Uterus (tissue), 4 donors: ENCODE measurements around the gene PHF11. TPM values are rescaled to one million over a fixed set of nuclear protein-coding genes. Genes with fewer than 3 reads are reported as not detected.

Experiments
- DNase-seq, 2 donors: peaks; one replicate each; pipeline ENCODE4 v3.0.0-alpha.2; 2019 to 2020
- H3K27ac ChIP-seq, 2 donors: fragments of 200-600 bp; sonication (generic); 1 replicate in 1 of 2; 2 replicates in 1 of 2; pipeline ENCODE4 v1.5.1; 2016 to 2018
- H3K27me3 ChIP-seq, 2 donors: fragments of 200-600 bp; sonication (generic); one replicate each; pipeline ENCODE4 v1.5.1; 2018 to 2019; ENCODE audit warnings: control low read depth in 1 of 2
- H3K36me3 ChIP-seq, 2 donors: fragments of 200-600 bp; sonication (generic); one replicate each; pipeline ENCODE4 v1.5.1; 2019; ENCODE audit warnings: control low read depth in 1 of 2
- H3K4me1 ChIP-seq, 2 donors: fragments of 200-600 bp; sonication (generic); one replicate each; pipeline ENCODE4 v1.5.1; 2018 to 2019; ENCODE audit warnings: control low read depth in 1 of 2
- H3K4me3 ChIP-seq, 2 donors: fragments of 200-600 bp; sonication (generic); 1 replicate in 1 of 2; 2 replicates in 1 of 2; pipeline ENCODE4 v1.5.1; 2018 to 2019; ENCODE audit warnings: mild to moderate bottlenecking in 1 of 2
- H3K9me3 ChIP-seq, 2 donors: fragments of 200-600 bp; sonication (generic); one replicate each; pipeline ENCODE4 v1.5.1; 2019; ENCODE audit warnings: control low read depth in 1 of 2
- CTCF ChIP-seq, 4 experiments: fragments of 200-600 bp in 2 of 4; fragments of 450-650 bp in 2 of 4; sonication (generic) in 2 of 4; IDR thresholded peaks; one replicate each; pipeline ENCODE4 v1.5.1; 2016 to 2019; ENCODE audit warnings: antibody characterized with exemption in 4 of 4, mild to moderate bottlenecking in 2 of 4, moderate library complexity in 1 of 4
- POLR2A ChIP-seq, 2 donors: fragments of 450-650 bp; IDR thresholded peaks; one replicate each; pipeline ENCODE4 v1.6.1; 2016; ENCODE audit warnings: antibody characterized with exemption in 2 of 2, mild to moderate bottlenecking in 1 of 2, moderate library complexity in 1 of 2
- intact Hi-C: fragments of 100-400 bp; cut with DNase I; formaldehyde crosslinking; loops from one replicate; pipeline ENCODE4 v1.15.1; 2023; ENCODE audit warnings: low total_unique reads
- total RNA-seq, 4 donors: library from RNA; depleted of rRNA in 3 of 4; stranded (reverse); fragments of >200 nt in 3 of 4; gene quantifications; one replicate each; pipeline versions ENCODE4 v1.1.0 to v1.2.4, GENCODE V29; 2014 to 2023
- donor health status: DM: yes; HTN: yes; CAD: no.

PHF11 gene
- total RNA-seq, 4 donors from 2014 or later: 26.2 to 70.9 (median 27.2) TPM

- no peak for TF ChIP-seq POLR2A (IDR thresholded peaks at IDR 0.05)
- no peak for TF ChIP-seq CTCF (IDR thresholded peaks at IDR 0.05)
- H3K27ac ChIP-seq: no peak overlapping the region
- intact Hi-C loops: no loop called here
- no peaks in the 10 kb centered on the region for H3K36me3 ChIP-seq
- DNase-seq: no peak
- H3K4me1 ChIP-seq: no peaks in the 10 kb centered on the region
- no peaks in the 10 kb centered on the region for H3K9me3 ChIP-seq
- no peak overlapping the region for H3K4me3 ChIP-seq
- no peaks in the 10 kb centered on the region for H3K27me3 ChIP-seq
Observed at GRCh38 chr13:49571299-49572240, 75.8 kb downstream of the PHF11 start.

Other genes starting within 250 kb of the PHF11 start
- 10 to 100 TPM in 2 of 4 donors, 1 to 10 TPM in 2; 1.8 to 76.5 (median 10.9) TPM for gene CDADC1, start 248.0 kb upstream of the PHF11 start, total RNA-seq
- gene CAB39L, start 51.9 kb upstream of the PHF11 start, total RNA-seq: 10 to 100 TPM; 12.0 to 24.7 (median 18.5) TPM
- 10 to 100 TPM in 3 of 4 donors, 1 to 10 TPM in 1; 9.5 to 24.1 (median 19.0) TPM for gene SETDB2, start 51.7 kb upstream of the PHF11 start, total RNA-seq
- 10 to 100 TPM in 3 of 4 donors, 1 to 10 TPM in 1; 4.4 to 24.6 (median 19.1) TPM for gene RCBTB1, start 89.6 kb downstream of the PHF11 start, total RNA-seq
- 1 to 10 TPM in 2 of 4 donors, under 1 TPM in 1, not detected in 1; 0.21 to 1.5 (median 1.2) TPM for gene ARL11, start 132.6 kb downstream of the PHF11 start, total RNA-seq
- gene EBPL, start 195.5 kb downstream of the PHF11 start, total RNA-seq: 10 to 100 TPM; 47.0 to 99.4 (median 79.7) TPM